A549 (cell line): ENCODE measurements around the gene TNS1. TPM values are rescaled to one million over a fixed set of nuclear protein-coding genes. Genes with fewer than 3 reads are reported as not detected.

ENCODE experiments used
- ATAC-seq, 2 experiments: fragments of 200-7000 bp in 1 of 2; fragments of >200 bp in 1 of 2; cut with Nextera tagmentation in 1 of 2; cut with Tn5 transposase in 1 of 2; 3 replicates each; pipeline versions ENCODE4 v1.8.0 to v1.9.1; 2018 to 2020; ENCODE audit warnings: mild to moderate bottlenecking in 1 of 2, moderate library complexity in 1 of 2
- CTCF ChIA-PET: fragments of 300-600 bp; sonication (Branson Sonifier 250); formaldehyde crosslinking; extraction: SDS; loops from one replicate; lab custom pipeline; 2021; ENCODE audit warnings: antibody characterized with exemption, inconsistent platforms; lab: Yijun Ruan, JAX
- POLR2A ChIA-PET: fragments of 350-600 bp; formaldehyde crosslinking; extraction: SDS; loops from one replicate; lab custom pipeline; 2021; ENCODE audit warnings: antibody characterized with exemption, inconsistent platforms; lab: Yijun Ruan, JAX
- DNase-seq, 2 experiments: peaks; one replicate each; pipeline versions ENCODE4 v3.0.0 to v3.0.0-alpha.2; 2011 to 2016; ENCODE audit warnings: low read depth in 1 of 2, low spot score in 1 of 2
- FAIRE-seq: peaks from 2 replicates; lab custom pipeline; 2011; peaks lifted over from hg19 to GRCh38; lab: Jason Lieb, UNC
- H3K27ac ChIP-seq, 2 experiments: fragments of >200 bp; sonication (Bioruptor Twin); formaldehyde crosslinking; 3 replicates each; pipeline ENCODE4 v1.5.1; 2016 to 2017
- H3K4me1 ChIP-seq: fragments of >200 bp; sonication (Bioruptor Twin); formaldehyde crosslinking; 3 replicates; pipeline ENCODE4 v1.6.1; 2016
- H3K4me2 ChIP-seq: fragments of >200 bp; sonication (Bioruptor Twin); formaldehyde crosslinking; 3 replicates; pipeline ENCODE4 v1.6.1; 2016
- H3K4me3 ChIP-seq: fragments of >200 bp; sonication (Bioruptor Twin); formaldehyde crosslinking; 3 replicates; pipeline ENCODE4 v1.5.1; 2016
- H3K9me3 ChIP-seq: fragments of >200 bp; sonication (Bioruptor Twin); formaldehyde crosslinking; 3 replicates; pipeline ENCODE4 v1.6.1; 2016
- BHLHE40 ChIP-seq: IDR thresholded peaks from 2 replicates; pipeline ENCODE4 v1.6.1; 2012; ENCODE audit warnings: low read depth, low read length, inconsistent platforms
- CHD2 ChIP-seq: fragments of 150-350 bp; IDR thresholded peaks from 2 replicates; pipeline ENCODE4 v1.6.1; 2014; ENCODE audit warnings: low read length; ENCODE audit not compliant: partially characterized antibody
- CHD4 ChIP-seq: fragments of 200-600 bp; sonication (generic); IDR thresholded peaks from 2 replicates; pipeline ENCODE4 v1.6.1; 2016; ENCODE audit warnings: antibody characterized with exemption, mild to moderate bottlenecking, borderline replicate concordance
- EHMT2 ChIP-seq: fragments of 200-600 bp; sonication (generic); IDR thresholded peaks from 2 replicates; pipeline ENCODE4 v1.6.1; 2016; ENCODE audit warnings: antibody characterized with exemption, low read depth, mild to moderate bottlenecking, moderate library complexity
- EP300 ChIP-seq, 2 experiments: fragments of >200 bp; sonication (Bioruptor Twin); formaldehyde crosslinking; IDR thresholded peaks; 2 replicates in 1 of 2; 3 replicates in 1 of 2; pipeline ENCODE4 v1.6.1; 2016 to 2017
- ESRRA ChIP-seq: fragments of 150-350 bp; IDR thresholded peaks from 2 replicates; pipeline ENCODE4 v1.6.1; 2014; ENCODE audit warnings: mild to moderate bottlenecking, low read length, borderline replicate concordance
- FOSB ChIP-seq: fragments of 250-450 bp; sonication (Bioruptor Pico); IDR thresholded peaks from 2 replicates; pipeline ENCODE4 v1.5.0; 2020; ENCODE audit warnings: mild to moderate bottlenecking, moderate library complexity
- HOXA7 ChIP-seq: fragments of 250-450 bp; sonication (Bioruptor Pico); IDR thresholded peaks from 2 replicates; pipeline ENCODE4 v1.5.0; 2020; ENCODE audit warnings: mild to moderate bottlenecking, moderate library complexity
- JUNB ChIP-seq: fragments of >200 bp; sonication (Bioruptor Twin); formaldehyde crosslinking; IDR thresholded peaks from 2 replicates; pipeline ENCODE4 v1.6.1; 2016
- KDM1A ChIP-seq: fragments of 200-600 bp; sonication (generic); IDR thresholded peaks from 2 replicates; pipeline ENCODE4 v1.6.1; 2016; ENCODE audit warnings: low read depth, mild to moderate bottlenecking
- MAFK ChIP-seq: fragments of 450-650 bp; IDR thresholded peaks from 2 replicates; pipeline ENCODE4 v1.6.1; 2014; ENCODE audit not compliant: partially characterized antibody
- MAZ ChIP-seq: fragments of 150-350 bp; IDR thresholded peaks from 2 replicates; pipeline ENCODE4 v1.6.1; 2014; ENCODE audit warnings: antibody characterized with exemption, low read depth, low read length, borderline replicate concordance
- NPAS2 ChIP-seq: fragments of 250-450 bp; sonication (Bioruptor Pico); IDR thresholded peaks from 2 replicates; pipeline ENCODE4 v1.8.0; 2022; ENCODE audit warnings: mild to moderate bottlenecking, moderate library complexity, borderline replicate concordance
- RAD21 ChIP-seq, 2 experiments: fragments of >200 bp in 1 of 2; sonication (Bioruptor Twin) in 1 of 2; formaldehyde crosslinking in 1 of 2; IDR thresholded peaks in 1 of 2; conservative IDR thresholded peaks in 1 of 2; 2 replicates in 1 of 2; 3 replicates in 1 of 2; pipeline ENCODE4 v1.6.1; 2012 to 2018; ENCODE audit warnings: inconsistent platforms in 1 of 2
- RARB ChIP-seq: fragments of 250-450 bp; sonication (Bioruptor Pico); IDR thresholded peaks from 2 replicates; pipeline ENCODE4 v1.8.0; 2021; ENCODE audit warnings: mild to moderate bottlenecking, moderate library complexity
- RCOR1 ChIP-seq: fragments of 150-350 bp; IDR thresholded peaks from 2 replicates; pipeline ENCODE4 v1.6.1; 2014; ENCODE audit warnings: antibody characterized with exemption, low read length, low read depth
- RFX5 ChIP-seq: fragments of 450-650 bp; IDR thresholded peaks from 2 replicates; pipeline ENCODE4 v1.7.1; 2014; ENCODE audit warnings: antibody characterized with exemption, mild to moderate bottlenecking, moderate library complexity
- SREBF2 ChIP-seq: fragments of 450-650 bp; IDR thresholded peaks from 2 replicates; pipeline ENCODE4 v1.6.1; 2014; ENCODE audit warnings: mild to moderate bottlenecking, moderate library complexity
- TFCP2L1 ChIP-seq: fragments of 250-450 bp; sonication (Bioruptor Pico); IDR thresholded peaks from 2 replicates; pipeline ENCODE4 v1.5.0; 2021; ENCODE audit warnings: mild to moderate bottlenecking
- WGBS: methylation state at CpG from one replicate; pipeline ENCODE4 v1.1.6; 2017; ENCODE audit errors: missing lambda C conversion rate; 5-methylcytosine and 5-hydroxymethylcytosine counted together
- polyA plus RNA-seq, 4 experiments: library from polyadenylated mRNA; depleted of rRNA in 3 of 4; stranded (reverse); fragments of >200 nt; fragmentation: RNase III in 1 of 4; extraction: RNeasy Plus Mini Kit Qiagen cat#74134 plus additional on column Dnase treatment in 1 of 4; gene quantifications; 2 replicates in 3 of 4; 3 replicates in 1 of 4; pipeline ENCODE4 v1.2.3, GENCODE V29; 2011 to 2017
- TF ChIP-seq, protein P1 (sequence below): IDR thresholded peaks from 2 replicates; pipeline ENCODE4 v1.6.1; 2012
- TF ChIP-seq, protein P2 (sequence below): IDR thresholded peaks from 2 replicates; pipeline ENCODE4 v1.6.1; 2012; ENCODE audit warnings: low read depth, borderline replicate concordance
- TF ChIP-seq, protein P3 (sequence below): IDR thresholded peaks from 2 replicates; pipeline ENCODE4 v1.6.1; 2012
- TF ChIP-seq, protein P4 (sequence below): fragments of 200-600 bp; sonication (generic); IDR thresholded peaks from 2 replicates; pipeline ENCODE4 v1.6.1; 2016; ENCODE audit warnings: antibody characterized with exemption, mild to moderate bottlenecking, moderate library complexity

The TNS1 gene
- polyA plus RNA-seq, 2 of the 4 experiments (the other 2 are of a cell fraction): 4.9 to 10.6 TPM

DNA sequence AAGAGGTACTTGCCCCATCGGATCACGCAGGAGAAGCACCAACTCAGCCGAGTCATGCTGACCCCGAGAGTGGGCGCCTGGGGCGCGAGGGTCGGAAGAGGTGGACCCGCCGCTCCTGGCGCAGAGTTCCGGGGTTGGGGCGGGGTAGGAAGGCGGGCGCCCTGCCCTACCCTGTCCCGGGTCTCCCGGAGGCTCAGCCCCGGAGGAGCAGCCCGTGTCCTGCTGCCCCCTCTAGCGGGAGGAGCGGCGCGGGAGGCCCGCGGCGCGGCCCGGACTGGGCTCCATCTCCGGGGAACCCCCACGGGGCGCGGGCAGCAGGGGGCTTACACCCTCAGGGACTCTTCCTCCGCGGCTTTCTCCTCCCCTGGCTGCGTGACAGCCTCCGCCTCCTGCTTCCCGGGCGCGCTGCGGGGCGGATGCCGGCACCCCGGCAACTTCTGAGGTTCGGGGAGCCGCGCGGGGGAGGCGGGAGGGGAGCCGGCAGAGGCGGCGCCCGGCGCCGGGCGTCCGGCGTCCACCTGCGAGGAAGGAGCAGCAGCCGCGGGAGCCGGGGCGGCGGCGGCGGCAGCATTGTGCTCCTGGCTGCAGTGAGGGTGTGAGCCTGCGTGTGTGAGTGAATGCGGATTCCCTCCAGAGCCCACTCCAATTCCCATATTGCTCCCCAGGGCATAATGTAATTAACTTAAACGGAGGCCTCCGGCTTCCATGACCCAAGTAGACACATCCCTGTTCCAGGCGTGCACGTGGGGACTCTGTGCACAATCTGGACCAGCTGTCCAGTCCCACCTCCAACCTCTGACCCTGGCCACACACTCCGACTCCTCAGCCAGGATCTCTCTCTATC lies 7.6 kb upstream of the TNS1 start (continued):
- TF ChIP-seq RCOR1 (no peak), FOSB (no peak), ESRRA (no peak), RAD21 (conservative IDR thresholded peaks at IDR 0.05 in 1 of 2, IDR thresholded peaks at IDR 0.05 in 1 of 2) (peak in 1 of 2 experiments; percentile 65; a peak in 3 of 5 replicates), EHMT2 (no peak), BHLHE40 (no peak), CHD4 (no peak), RFX5 (no peak), RARB (CRISPR knock-in tag) (no peak), CHD2 (no peak), MAFK (no peak)
- TF ChIP-seq, protein P1, sequence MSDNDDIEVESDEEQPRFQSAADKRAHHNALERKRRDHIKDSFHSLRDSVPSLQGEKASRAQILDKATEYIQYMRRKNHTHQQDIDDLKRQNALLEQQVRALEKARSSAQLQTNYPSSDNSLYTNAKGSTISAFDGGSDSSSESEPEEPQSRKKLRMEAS: no peak
- TF ChIP-seq, protein P2, sequence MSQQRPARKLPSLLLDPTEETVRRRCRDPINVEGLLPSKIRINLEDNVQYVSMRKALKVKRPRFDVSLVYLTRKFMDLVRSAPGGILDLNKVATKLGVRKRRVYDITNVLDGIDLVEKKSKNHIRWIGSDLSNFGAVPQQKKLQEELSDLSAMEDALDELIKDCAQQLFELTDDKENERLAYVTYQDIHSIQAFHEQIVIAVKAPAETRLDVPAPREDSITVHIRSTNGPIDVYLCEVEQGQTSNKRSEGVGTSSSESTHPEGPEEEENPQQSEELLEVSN: no peak

DNA sequence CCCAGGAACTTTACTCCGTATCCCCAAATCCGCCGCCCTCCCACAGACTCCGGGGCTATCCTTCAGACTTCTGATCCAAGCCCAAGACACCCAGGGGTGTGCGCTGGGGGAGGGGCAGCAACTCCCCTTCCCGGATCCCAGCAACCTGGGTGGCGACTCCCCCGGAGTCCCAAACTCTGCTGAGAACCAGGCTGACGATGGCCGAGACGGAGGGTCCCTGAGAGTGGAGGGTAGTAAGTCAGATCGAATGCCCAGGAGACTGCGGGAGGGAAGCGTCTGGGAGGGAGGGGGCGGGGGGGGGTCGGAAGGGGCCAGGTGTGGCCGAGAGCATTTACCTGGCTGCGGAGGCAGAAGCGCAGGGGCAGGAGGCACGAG lies 7.0 kb upstream of the TNS1 start:
- Histone ChIP-seq H3K27ac (peak overlapping the region; percentile 79 to 91), H3K4me2 (peak overlapping the region; percentile 94), H3K9me3 (no peaks in the 10 kb centered on the region), H3K4me3 (peak overlapping the region; percentile 61), H3K4me1 (peaks cover 39% of the 10 kb centered on the region)
- TF ChIP-seq RARB (CRISPR knock-in tag) (no peak), EP300 (IDR thresholded peaks at IDR 0.05) (no peak), FOSB (no peak), SREBF2 (no peak), NPAS2 (no peak), RFX5 (no peak), HOXA7 (CRISPR knock-in tag) (no peak), KDM1A (no peak), RCOR1 (no peak), MAZ (no peak), JUNB (no peak), TFCP2L1 (CRISPR knock-in tag) (no peak)
- TF ChIP-seq, protein P3, sequence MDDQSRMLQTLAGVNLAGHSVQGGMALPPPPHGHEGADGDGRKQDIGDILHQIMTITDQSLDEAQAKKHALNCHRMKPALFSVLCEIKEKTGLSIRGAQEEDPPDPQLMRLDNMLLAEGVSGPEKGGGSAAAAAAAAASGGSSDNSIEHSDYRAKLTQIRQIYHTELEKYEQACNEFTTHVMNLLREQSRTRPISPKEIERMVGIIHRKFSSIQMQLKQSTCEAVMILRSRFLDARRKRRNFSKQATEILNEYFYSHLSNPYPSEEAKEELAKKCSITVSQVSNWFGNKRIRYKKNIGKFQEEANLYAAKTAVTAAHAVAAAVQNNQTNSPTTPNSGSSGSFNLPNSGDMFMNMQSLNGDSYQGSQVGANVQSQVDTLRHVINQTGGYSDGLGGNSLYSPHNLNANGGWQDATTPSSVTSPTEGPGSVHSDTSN: no peak
- TF ChIP-seq, protein P4, sequence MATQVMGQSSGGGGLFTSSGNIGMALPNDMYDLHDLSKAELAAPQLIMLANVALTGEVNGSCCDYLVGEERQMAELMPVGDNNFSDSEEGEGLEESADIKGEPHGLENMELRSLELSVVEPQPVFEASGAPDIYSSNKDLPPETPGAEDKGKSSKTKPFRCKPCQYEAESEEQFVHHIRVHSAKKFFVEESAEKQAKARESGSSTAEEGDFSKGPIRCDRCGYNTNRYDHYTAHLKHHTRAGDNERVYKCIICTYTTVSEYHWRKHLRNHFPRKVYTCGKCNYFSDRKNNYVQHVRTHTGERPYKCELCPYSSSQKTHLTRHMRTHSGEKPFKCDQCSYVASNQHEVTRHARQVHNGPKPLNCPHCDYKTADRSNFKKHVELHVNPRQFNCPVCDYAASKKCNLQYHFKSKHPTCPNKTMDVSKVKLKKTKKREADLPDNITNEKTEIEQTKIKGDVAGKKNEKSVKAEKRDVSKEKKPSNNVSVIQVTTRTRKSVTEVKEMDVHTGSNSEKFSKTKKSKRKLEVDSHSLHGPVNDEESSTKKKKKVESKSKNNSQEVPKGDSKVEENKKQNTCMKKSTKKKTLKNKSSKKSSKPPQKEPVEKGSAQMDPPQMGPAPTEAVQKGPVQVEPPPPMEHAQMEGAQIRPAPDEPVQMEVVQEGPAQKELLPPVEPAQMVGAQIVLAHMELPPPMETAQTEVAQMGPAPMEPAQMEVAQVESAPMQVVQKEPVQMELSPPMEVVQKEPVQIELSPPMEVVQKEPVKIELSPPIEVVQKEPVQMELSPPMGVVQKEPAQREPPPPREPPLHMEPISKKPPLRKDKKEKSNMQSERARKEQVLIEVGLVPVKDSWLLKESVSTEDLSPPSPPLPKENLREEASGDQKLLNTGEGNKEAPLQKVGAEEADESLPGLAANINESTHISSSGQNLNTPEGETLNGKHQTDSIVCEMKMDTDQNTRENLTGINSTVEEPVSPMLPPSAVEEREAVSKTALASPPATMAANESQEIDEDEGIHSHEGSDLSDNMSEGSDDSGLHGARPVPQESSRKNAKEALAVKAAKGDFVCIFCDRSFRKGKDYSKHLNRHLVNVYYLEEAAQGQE: no peak
- TF ChIP-seq, protein P1: no peak
- 24% methylated on average over 9 of the region's 20 CpGs for WGBS
- ChIA-PET CTCF (interaction anchor here (0.9 to 3.3 kb wide), 4 partner anchors 20 to 224 kb away, joined by 3 to 15 read pairs (median 6); no protein-coding TSS in a partner anchor), POLR2A (no interaction called here)
- FAIRE-seq: no peak
- DNase-seq: peak in 1 of 2 experiments; percentile 35
- ATAC-seq: peak in 1 of 2 experiments; percentile 9; a peak in 4 of 6 replicates
